HepG2 (cell line): ENCODE data around the gene DUS1L. TPM values are rescaled to one million over a fixed set of nuclear protein-coding genes. Genes with fewer than 3 reads are reported as not detected.

Source experiments
- BHLHE40 ChIP-seq: IDR thresholded peaks from 2 replicates; pipeline ENCODE4 v1.6.1; 2011; ENCODE audit warnings: low read length, improper control_type of control experiment
- GLI4 ChIP-seq: sonication (generic); formaldehyde crosslinking; IDR thresholded peaks from 2 replicates; pipeline ENCODE4 v1.5.1; 2020; ENCODE audit warnings: missing genetic modification reagents, mild to moderate bottlenecking, moderate library complexity, borderline replicate concordance
- HOXA3 ChIP-seq: sonication (generic); formaldehyde crosslinking; IDR thresholded peaks from 2 replicates; pipeline ENCODE4 v1.5.0; 2020; ENCODE audit warnings: missing genetic modification reagents
- MTF2 ChIP-seq: sonication (generic); formaldehyde crosslinking; IDR thresholded peaks from 2 replicates; pipeline ENCODE4 v1.5.0; 2020; ENCODE audit warnings: missing genetic modification reagents, borderline replicate concordance
- PITX1 ChIP-seq: sonication (generic); formaldehyde crosslinking; IDR thresholded peaks from 2 replicates; pipeline ENCODE4 v1.5.1; 2020; ENCODE audit warnings: mild to moderate bottlenecking, missing genetic modification reagents
- THRA ChIP-seq: sonication (generic); formaldehyde crosslinking; IDR thresholded peaks from 2 replicates; pipeline ENCODE4 v1.4.0; 2020; ENCODE audit warnings: missing genetic modification reagents, borderline replicate concordance
- WIZ ChIP-seq: sonication (generic); formaldehyde crosslinking; IDR thresholded peaks from 2 replicates; pipeline ENCODE4 v1.5.1; 2020; ENCODE audit warnings: mild to moderate bottlenecking, missing genetic modification reagents
- ZNF274 ChIP-seq: sonication (generic); formaldehyde crosslinking; IDR thresholded peaks from 2 replicates; pipeline ENCODE4 v1.5.1; 2020; ENCODE audit warnings: mild to moderate bottlenecking, missing genetic modification reagents
- ZNF329 ChIP-seq: sonication (generic); formaldehyde crosslinking; IDR thresholded peaks from 2 replicates; pipeline ENCODE4 v1.9.0; 2021; ENCODE audit warnings: low read depth, mild to moderate bottlenecking, missing genetic modification reagents
- ZNF431 ChIP-seq: sonication (generic); formaldehyde crosslinking; IDR thresholded peaks from 2 replicates; pipeline ENCODE4 v1.9.0; 2022; ENCODE audit warnings: missing genetic modification reagents, low read depth, mild to moderate bottlenecking, borderline replicate concordance
- ZNF572 ChIP-seq: sonication (generic); formaldehyde crosslinking; IDR thresholded peaks from 2 replicates; pipeline ENCODE4 v1.5.1; 2020; ENCODE audit warnings: mild to moderate bottlenecking, missing genetic modification reagents
- ZNF615 ChIP-seq: sonication (generic); formaldehyde crosslinking; IDR thresholded peaks from 2 replicates; pipeline ENCODE4 v1.5.0; 2020; ENCODE audit warnings: mild to moderate bottlenecking, missing genetic modification reagents, borderline replicate concordance
- ZNF619 ChIP-seq: sonication (generic); formaldehyde crosslinking; IDR thresholded peaks from 2 replicates; pipeline ENCODE4 v1.4.0; 2020; ENCODE audit warnings: mild to moderate bottlenecking, missing genetic modification reagents
- ZNF672 ChIP-seq: sonication (generic); formaldehyde crosslinking; IDR thresholded peaks from 2 replicates; pipeline ENCODE4 v1.8.1; 2022; ENCODE audit warnings: missing genetic modification reagents
- polyA plus RNA-seq, 8 experiments: library from polyadenylated mRNA; depleted of rRNA in 3 of 8; stranded (reverse) in 7 of 8; unstranded in 1 of 8; fragments of >200 nt; fragmentation: Illumina TruSeq in 4 of 8; extraction: Trizol in 4 of 8; gene quantifications; 2 replicates each; pipeline versions ENCODE4 v1.2.1 to v1.2.3, GENCODE V29; 2011 to 2016; ENCODE audit warnings: low read depth in 4 of 8, missing spikeins in 1 of 8, mixed read lengths in 1 of 8; ENCODE audit not compliant: insufficient read depth in 1 of 8
- total RNA-seq, 5 experiments: library from RNA; depleted of rRNA; stranded (reverse); fragments of >200 nt; fragmentation: Illumina TruSeq; extraction: Trizol; gene quantifications; 2 replicates each; pipeline ENCODE4 v1.2.3, GENCODE V29; 2016; ENCODE audit warnings: low read depth in 1 of 5
- TF ChIP-seq, protein P1 (sequence below): sonication (generic); formaldehyde crosslinking; IDR thresholded peaks from 2 replicates; pipeline ENCODE4 v1.5.1; 2020; ENCODE audit warnings: missing genetic modification reagents, mild to moderate bottlenecking, borderline replicate concordance
- TF ChIP-seq, protein P2 (sequence below): sonication (generic); formaldehyde crosslinking; IDR thresholded peaks from 2 replicates; pipeline ENCODE4 v1.4.0; 2020; ENCODE audit warnings: mild to moderate bottlenecking, missing genetic modification reagents
- TF ChIP-seq, protein P3 (sequence below): sonication (generic); formaldehyde crosslinking; IDR thresholded peaks from 2 replicates; pipeline ENCODE4 v1.4.0; 2020; ENCODE audit warnings: missing genetic modification reagents, borderline replicate concordance
- TF ChIP-seq, protein P4 (sequence below): sonication (generic); formaldehyde crosslinking; IDR thresholded peaks from 2 replicates; pipeline ENCODE4 v1.4.0; 2020; ENCODE audit warnings: mild to moderate bottlenecking, missing genetic modification reagents

DUS1L gene
- total and polyA plus RNA-seq, 2 of the 13 experiments (the other 11 are each of a cell fraction or from before 2014, with no cell fraction given), result 81.0 to 109 TPM

- TF ChIP-seq, protein P1, sequence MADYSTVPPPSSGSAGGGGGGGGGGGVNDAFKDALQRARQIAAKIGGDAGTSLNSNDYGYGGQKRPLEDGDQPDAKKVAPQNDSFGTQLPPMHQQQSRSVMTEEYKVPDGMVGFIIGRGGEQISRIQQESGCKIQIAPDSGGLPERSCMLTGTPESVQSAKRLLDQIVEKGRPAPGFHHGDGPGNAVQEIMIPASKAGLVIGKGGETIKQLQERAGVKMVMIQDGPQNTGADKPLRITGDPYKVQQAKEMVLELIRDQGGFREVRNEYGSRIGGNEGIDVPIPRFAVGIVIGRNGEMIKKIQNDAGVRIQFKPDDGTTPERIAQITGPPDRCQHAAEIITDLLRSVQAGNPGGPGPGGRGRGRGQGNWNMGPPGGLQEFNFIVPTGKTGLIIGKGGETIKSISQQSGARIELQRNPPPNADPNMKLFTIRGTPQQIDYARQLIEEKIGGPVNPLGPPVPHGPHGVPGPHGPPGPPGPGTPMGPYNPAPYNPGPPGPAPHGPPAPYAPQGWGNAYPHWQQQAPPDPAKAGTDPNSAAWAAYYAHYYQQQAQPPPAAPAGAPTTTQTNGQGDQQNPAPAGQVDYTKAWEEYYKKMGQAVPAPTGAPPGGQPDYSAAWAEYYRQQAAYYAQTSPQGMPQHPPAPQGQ (CRISPR knock-in tag), result no peak
- TF ChIP-seq, protein P2, sequence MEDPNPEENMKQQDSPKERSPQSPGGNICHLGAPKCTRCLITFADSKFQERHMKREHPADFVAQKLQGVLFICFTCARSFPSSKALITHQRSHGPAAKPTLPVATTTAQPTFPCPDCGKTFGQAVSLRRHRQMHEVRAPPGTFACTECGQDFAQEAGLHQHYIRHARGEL, result no peak
- no peak for TF ChIP-seq GLI4 (CRISPR knock-in tag)
- TF ChIP-seq BHLHE40, result peak; percentile 56
- peak; percentile 89 for TF ChIP-seq HOXA3
- TF ChIP-seq, protein P3, sequence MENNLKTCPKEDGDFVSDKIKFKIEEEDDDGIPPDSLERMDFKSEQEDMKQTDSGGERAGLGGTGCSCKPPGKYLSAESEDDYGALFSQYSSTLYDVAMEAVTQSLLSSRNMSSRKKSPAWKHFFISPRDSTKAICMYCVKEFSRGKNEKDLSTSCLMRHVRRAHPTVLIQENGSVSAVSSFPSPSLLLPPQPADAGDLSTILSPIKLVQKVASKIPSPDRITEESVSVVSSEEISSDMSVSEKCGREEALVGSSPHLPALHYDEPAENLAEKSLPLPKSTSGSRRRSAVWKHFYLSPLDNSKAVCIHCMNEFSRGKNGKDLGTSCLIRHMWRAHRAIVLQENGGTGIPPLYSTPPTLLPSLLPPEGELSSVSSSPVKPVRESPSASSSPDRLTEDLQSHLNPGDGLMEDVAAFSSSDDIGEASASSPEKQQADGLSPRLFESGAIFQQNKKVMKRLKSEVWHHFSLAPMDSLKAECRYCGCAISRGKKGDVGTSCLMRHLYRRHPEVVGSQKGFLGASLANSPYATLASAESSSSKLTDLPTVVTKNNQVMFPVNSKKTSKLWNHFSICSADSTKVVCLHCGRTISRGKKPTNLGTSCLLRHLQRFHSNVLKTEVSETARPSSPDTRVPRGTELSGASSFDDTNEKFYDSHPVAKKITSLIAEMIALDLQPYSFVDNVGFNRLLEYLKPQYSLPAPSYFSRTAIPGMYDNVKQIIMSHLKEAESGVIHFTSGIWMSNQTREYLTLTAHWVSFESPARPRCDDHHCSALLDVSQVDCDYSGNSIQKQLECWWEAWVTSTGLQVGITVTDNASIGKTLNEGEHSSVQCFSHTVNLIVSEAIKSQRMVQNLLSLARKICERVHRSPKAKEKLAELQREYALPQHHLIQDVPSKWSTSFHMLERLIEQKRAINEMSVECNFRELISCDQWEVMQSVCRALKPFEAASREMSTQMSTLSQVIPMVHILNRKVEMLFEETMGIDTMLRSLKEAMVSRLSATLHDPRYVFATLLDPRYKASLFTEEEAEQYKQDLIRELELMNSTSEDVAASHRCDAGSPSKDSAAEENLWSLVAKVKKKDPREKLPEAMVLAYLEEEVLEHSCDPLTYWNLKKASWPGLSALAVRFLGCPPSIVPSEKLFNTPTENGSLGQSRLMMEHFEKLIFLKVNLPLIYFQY (CRISPR knock-in tag), result peak; percentile 99
- peak; percentile 81; the same call in 1 of the 2 replicates for TF ChIP-seq ZNF431 (CRISPR knock-in tag)
- TF ChIP-seq, protein P4, sequence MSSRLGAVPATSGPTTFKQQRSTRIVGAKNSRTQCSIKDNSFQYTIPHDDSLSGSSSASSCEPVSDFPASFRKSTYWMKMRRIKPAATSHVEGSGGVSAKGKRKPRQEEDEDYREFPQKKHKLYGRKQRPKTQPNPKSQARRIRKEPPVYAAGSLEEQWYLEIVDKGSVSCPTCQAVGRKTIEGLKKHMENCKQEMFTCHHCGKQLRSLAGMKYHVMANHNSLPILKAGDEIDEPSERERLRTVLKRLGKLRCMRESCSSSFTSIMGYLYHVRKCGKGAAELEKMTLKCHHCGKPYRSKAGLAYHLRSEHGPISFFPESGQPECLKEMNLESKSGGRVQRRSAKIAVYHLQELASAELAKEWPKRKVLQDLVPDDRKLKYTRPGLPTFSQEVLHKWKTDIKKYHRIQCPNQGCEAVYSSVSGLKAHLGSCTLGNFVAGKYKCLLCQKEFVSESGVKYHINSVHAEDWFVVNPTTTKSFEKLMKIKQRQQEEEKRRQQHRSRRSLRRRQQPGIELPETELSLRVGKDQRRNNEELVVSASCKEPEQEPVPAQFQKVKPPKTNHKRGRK (CRISPR knock-in tag), result no peak
- peak; percentile 90 for TF ChIP-seq ZNF274
- TF ChIP-seq WIZ, result peak; percentile 80; the same call in 1 of the 2 replicates
- no peak for TF ChIP-seq ZNF672 (CRISPR knock-in tag)
- TF ChIP-seq MTF2 (CRISPR knock-in tag), result no peak
- TF ChIP-seq PITX1 (CRISPR knock-in tag), result peak; percentile 89
- peak; percentile 90 for TF ChIP-seq THRA (CRISPR knock-in tag)
- peak; percentile 83 for TF ChIP-seq ZNF329 (CRISPR knock-in tag)
- TF ChIP-seq ZNF619, result peak; percentile 89
- peak; percentile 53; the same call in 1 of the 2 replicates for TF ChIP-seq ZNF615 (CRISPR knock-in tag)
- no peak for TF ChIP-seq ZNF572 (CRISPR knock-in tag)
Measured at GRCh38 chr17:82103553-82104451, 38.2 kb upstream of the DUS1L start (continued).
